Kasumi-1 (cell line): ENCODE data around the gene FAT1.

Experiments used
- DNase-seq, 2 experiments: peaks; one replicate each; lab custom pipeline; 2025; lab: John Stamatoyannopoulos, UW

The FAT1 gene

DNA sequence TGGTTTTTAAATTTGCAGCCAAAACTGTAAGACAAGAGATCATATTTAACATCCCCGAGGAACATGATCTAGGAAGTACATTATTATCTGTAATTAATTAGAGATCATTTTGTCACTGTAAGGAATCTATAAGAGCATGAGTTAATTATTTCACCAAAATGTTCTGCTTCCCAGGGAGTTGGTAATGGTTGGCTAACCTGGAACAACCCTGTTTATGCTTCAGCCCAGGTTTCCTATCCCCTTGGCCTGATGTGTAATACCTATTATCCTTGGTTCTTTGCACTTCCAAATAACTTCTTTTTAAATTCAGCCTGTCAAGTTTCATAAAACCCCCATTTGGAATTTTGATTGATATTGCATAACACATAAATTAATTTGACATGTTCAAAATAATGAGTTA, 161.9 kb downstream of the FAT1 start:
- no peak for DNase-seq

DNA sequence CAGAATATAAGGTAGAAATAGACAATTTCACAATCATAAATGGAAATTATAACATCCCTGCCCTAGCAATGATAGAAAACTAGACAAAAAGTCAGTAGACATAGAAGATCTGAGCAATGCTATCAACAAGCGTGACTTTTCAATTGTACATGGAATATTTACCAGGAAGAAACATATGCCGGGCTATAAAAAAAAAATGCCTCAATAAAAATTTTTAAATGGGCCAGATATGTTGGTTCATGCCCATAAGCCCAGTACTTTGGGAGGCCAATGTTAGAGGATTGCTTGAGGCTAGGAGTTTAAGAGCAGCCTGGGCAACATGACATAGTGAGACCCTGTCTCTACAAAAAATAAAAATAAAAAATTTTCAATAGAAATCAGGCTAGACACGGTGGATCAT, 163.0 kb downstream of the FAT1 start:
- DNase-seq = no peak

DNA sequence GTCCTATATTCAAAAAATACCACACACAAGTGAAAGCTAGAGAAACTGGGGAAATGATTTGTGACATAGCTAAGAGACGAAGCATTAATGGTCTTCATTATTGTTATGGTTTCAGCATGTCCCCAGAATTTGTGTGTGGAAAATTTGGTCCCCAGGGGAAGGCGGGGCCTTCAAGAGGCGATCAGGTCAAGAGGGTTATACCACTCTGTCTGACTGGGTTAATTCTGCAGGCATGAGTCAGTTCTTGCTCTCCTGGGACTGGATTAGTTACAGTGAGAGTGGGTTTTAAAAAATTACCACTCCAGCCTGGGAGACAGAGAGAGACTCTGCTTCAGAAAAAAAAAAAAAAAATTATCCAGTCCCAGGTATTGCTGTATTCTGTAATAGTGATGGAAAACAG, 166.2 kb downstream of the FAT1 start:
- no peak for DNase-seq

- no peak for DNase-seq
These were observed 166.6 kb downstream of the FAT1 start for GRCh38 chr4:186557061-186557460.

DNA sequence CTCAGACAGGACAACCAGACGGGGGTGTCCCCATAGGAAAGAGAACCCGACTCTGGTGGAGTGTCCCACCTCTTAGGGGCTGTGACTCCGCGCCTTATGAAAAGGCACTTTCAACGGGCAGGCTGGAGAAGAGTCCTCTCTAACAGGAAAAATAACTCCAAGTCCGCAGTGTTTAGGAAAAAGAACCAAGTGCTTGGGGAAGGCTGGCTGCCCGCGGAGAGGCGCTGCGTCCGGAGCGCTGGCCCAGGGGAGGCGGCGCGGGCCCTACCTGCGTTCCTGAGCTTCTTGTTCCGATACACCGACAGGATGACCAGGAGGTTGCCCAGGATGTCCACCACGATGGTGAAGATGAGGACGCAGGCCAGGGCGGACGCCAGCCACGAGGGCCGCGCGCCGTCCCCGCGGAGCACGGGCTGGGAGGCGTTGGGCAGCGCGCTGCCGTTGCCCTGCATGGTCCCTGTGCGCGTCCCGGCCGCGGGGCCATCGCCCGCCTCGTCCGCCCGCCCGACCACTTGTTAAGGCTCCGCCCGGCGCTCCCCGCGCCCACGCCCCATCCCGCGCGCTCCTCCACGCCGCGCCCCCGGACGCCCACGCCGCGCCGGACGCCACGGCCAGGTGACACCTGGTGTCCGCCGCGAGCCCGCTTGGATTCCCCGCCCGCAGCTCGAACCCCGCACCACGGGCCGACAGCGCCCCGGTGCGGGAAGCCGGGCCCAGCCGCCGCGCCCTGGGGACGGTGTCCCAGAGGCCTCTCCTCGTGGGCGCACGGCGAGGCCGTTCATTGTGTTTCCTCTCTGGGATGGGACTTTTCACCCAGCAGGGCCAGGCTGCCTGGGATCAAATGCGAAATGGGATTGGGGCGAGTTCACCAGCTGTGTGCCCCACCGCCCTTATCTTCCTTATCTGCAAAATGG, 168.5 kb downstream of the FAT1 start, which contains the start of gene MTNR1A:
TSS of gene MTNR1A (minus strand) at position 654 of the 914 bp plus-strand sequence. CDS start at position 452, 202 bp downstream.
- DNase-seq = no peak

GRCh38 chr4:186554539-186554913, 169.1 kb downstream of the FAT1 start:
- DNase-seq = no peak

DNA sequence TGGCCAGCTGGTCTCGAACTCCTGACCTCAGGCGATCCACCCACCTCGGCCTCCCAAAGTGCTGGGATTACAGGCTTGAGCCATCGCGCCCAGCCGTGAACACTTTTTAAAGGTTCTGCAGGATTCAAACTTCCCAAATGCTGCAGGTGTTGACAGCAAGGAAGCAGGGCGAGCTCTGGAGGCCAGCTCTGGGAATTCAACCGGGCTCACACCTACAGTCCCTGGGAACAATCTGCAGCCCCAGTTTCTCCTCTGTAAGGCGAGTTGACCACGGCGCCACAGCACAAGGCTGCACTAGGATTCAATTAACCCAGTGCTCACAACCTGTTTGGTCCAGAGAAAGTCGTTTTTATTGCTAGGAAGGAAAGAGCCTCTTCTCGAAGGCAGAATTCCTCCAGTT, 169.9 kb downstream of the FAT1 start:
- DNase-seq = no peak

DNA sequence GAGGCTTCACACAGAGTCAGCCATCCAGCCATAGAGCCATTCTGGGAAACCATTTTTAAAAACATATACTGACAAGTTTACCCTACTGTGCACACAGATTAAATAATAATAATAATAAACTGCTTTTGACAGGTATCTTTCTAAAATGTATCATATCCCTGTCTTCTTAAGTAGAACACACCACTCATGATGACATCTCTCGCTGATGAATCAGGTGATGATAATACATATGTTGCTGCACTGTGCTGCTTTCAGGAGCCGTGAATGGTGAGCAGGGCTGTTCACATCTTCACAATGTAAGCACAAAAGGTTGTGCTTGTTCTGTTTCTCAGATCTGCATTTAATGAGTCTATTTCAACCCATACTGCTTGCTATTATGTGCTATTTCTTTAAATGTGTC, 171.8 kb downstream of the FAT1 start:
- DNase-seq = no peak

DNA sequence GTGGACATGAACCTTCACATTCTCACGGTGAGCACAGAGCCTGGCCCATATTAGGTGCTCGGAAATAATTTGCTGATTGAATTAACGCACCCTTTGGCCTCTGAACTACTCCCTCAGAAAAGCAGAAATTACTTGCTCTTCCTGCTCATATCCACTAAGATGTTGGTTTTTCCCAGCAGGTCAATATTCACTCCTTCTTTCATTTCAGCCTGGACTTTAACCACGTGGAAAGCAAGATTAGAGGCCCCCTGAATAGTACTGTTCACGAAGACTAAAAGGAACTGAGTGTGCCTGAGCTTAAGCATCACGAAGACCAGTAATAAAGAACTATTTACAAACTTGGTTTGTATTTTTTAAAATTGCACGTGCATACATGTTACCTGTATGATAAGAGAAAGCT, 178.2 kb downstream of the FAT1 start:
- no peak for DNase-seq

- DNase-seq = no peak
These were observed 180.4 kb downstream of the FAT1 start for GRCh38 chr4:186543206-186543605.

DNA sequence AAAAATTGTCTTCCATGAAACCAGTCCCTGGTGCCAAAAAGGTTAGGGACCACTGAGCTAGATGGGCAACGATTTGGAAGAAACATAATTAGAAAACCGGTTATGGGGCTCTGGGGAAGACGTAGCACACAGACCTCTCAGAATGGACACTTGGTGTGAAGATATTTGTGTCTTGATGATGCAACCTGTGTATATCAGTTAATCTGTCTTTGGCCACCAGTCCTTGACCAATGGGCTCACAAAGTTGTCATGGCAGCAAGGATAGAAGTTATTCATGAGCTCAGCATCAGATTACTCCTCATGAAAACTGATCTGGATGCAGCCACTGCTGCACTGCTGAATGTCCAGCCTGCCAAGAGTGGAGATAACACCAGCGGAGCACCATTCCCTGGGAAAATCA, 181.9 kb downstream of the FAT1 start:
- DNase-seq = no peak

DNA sequence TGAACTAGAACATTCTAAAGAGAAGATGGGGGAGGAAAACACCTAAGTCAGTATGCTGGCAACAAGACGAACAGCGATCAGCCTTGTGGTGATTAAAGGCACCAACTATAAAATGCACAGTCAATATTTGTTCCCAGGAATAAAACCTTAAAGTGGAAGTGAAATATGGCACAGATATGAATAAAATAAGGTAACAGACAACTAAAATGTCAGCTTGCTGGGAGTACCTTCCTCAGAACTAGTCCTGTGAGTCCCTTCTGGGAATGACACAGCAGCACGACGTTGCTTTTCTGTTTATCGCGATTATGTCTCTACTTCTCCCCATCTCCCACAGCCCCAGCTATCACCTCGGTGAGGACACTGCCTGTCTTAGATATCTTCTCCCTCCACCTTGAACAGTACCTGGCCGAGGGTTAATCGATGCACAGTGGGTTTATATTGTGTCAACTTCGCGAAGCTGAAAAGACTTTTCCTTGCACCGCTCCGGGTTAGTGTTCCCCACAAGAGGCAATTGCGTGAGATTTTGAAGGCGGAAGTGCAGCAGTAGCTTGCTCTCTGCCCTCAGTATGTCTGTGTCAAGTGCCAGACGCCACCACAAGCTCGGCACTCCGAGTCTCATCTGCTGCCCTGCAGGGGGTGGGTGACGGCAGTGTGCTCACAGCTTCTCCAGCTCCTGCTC, 185.7 kb downstream of the FAT1 start:
- DNase-seq = no peak
